ENCODE data around the gene PEAK3.

The PEAK3 gene

GRCh38 chr19:2255112-2255845 is 26.7 kb downstream of the PEAK3 start:
- TF ChIP-seq CTCF (IDR thresholded peaks at IDR 0.05; ENCODE audit: low read depth, low read length) = no peak
- DNase-seq (ENCODE audit: extremely low read depth, low read depth) = no peak

GRCh38 chr19:2254064-2254872 is 27.7 kb downstream of the PEAK3 start:
- no peak for DNase-seq (ENCODE audit: extremely low read depth, low read depth)
- peak; percentile 18 for TF ChIP-seq CTCF (IDR thresholded peaks at IDR 0.05; ENCODE audit: low read depth, low read length)

- peak; percentile 16 for TF ChIP-seq CTCF (IDR thresholded peaks at IDR 0.05; ENCODE audit: low read depth, low read length)
- no peak for DNase-seq (ENCODE audit: extremely low read depth, low read depth)
Observed at GRCh38 chr19:2253106-2254063, 28.6 kb downstream of the PEAK3 start.

GRCh38 chr19:2252797-2253105 is 29.2 kb downstream of the PEAK3 start:
- no peak for DNase-seq (ENCODE audit: extremely low read depth, low read depth)
- TF ChIP-seq CTCF (IDR thresholded peaks at IDR 0.05; ENCODE audit: low read depth, low read length) = no peak

GRCh38 chr19:2252055-2252796 is 29.7 kb downstream of the PEAK3 start:
- no peak for TF ChIP-seq CTCF (IDR thresholded peaks at IDR 0.05; ENCODE audit: low read depth, low read length)
- no peak for DNase-seq (ENCODE audit: extremely low read depth, low read depth)

GRCh38 chr19:2251106-2252054 is 30.6 kb downstream of the PEAK3 start:
- no peak for DNase-seq (ENCODE audit: extremely low read depth, low read depth)
- no peak for TF ChIP-seq CTCF (IDR thresholded peaks at IDR 0.05; ENCODE audit: low read depth, low read length)

All from AG09319 (cell line).